ENCODE measurements around the gene ATAD3C.
"Not testable (repeated sequence)": the region's sequence is repeated elsewhere in the genome, so short reads cannot be mapped to it uniquely, and the experiment has no call there.

The ATAD3C gene

GRCh38 chr1:1517973-1518620 is 68.6 kb downstream of the ATAD3C start:
- in situ Hi-C loops (cut with MboI; ENCODE audit: low pct_unique_long_range_greater_than_20kb, low sequenced_read_pairs, unreplicated experiment): no loop called here
- TF ChIP-seq, protein P1, sequence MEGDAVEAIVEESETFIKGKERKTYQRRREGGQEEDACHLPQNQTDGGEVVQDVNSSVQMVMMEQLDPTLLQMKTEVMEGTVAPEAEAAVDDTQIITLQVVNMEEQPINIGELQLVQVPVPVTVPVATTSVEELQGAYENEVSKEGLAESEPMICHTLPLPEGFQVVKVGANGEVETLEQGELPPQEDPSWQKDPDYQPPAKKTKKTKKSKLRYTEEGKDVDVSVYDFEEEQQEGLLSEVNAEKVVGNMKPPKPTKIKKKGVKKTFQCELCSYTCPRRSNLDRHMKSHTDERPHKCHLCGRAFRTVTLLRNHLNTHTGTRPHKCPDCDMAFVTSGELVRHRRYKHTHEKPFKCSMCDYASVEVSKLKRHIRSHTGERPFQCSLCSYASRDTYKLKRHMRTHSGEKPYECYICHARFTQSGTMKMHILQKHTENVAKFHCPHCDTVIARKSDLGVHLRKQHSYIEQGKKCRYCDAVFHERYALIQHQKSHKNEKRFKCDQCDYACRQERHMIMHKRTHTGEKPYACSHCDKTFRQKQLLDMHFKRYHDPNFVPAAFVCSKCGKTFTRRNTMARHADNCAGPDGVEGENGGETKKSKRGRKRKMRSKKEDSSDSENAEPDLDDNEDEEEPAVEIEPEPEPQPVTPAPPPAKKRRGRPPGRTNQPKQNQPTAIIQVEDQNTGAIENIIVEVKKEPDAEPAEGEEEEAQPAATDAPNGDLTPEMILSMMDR (IDR thresholded peaks at IDR 0.05; ENCODE audit: extremely low read depth, insufficient read depth, missing control alignments): no peak
- DNase-seq (ENCODE audit: low spot score): no peak

DNA sequence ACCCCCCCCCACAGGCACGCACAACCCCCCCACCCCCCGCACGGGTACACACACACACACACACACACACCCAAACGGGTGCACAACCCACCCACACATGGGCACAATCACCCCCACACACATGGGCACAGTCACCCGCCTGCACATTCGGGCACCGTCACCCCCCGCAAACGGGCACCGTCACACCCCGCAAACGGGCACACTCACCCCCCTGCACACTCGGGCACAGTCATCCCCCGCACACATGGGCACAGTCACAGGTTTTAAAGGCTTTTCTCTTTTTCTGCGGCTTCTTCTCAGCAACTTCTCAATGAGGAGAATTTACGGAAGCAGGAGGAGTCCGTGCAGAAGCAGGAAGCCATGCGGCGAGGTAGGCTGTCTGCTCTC is 69.1 kb downstream of the ATAD3C start:
- DNase-seq (ENCODE audit: low spot score); in situ Hi-C loops (cut with MboI; ENCODE audit: low pct_unique_long_range_greater_than_20kb, low sequenced_read_pairs, unreplicated experiment): not testable (repeated sequence)

All from GM13977 (cell line).